Parathyroid adenoma (tissue), 2 donors: ENCODE measurements around the gene RBFOX1.

ENCODE experiments used
- H2AFZ ChIP-seq: fragments of 300-600 bp; sonication (generic); one replicate; pipeline ENCODE4 v1.7.0; 2017; ENCODE audit warnings: antibody characterized with exemption, mild to moderate bottlenecking
- H3K27ac ChIP-seq: fragments of 300-600 bp; sonication (generic); one replicate; pipeline ENCODE4 v1.7.0; 2017
- H3K27me3 ChIP-seq: fragments of 300-600 bp; sonication (generic); one replicate; pipeline ENCODE4 v1.7.0; 2017; ENCODE audit warnings: low read length; ENCODE audit not compliant: control insufficient read depth, insufficient read depth
- H3K36me3 ChIP-seq: fragments of 300-600 bp; sonication (generic); one replicate; pipeline ENCODE4 v1.7.0; 2017; ENCODE audit warnings: low read length; ENCODE audit not compliant: control insufficient read depth, insufficient read depth
- H3K4me1 ChIP-seq: fragments of 300-600 bp; sonication (generic); one replicate; pipeline ENCODE4 v1.7.0; 2017; ENCODE audit warnings: control low read depth
- H3K4me2 ChIP-seq: fragments of 300-600 bp; sonication (generic); one replicate; pipeline ENCODE4 v1.7.0; 2017; ENCODE audit warnings: low read length
- H3K4me3 ChIP-seq: fragments of 300-600 bp; sonication (generic); one replicate; pipeline ENCODE4 v1.7.0; 2017; ENCODE audit warnings: low read depth, low read length
- H3K79me2 ChIP-seq: fragments of 300-600 bp; sonication (generic); one replicate; pipeline ENCODE4 v1.7.0; 2017; ENCODE audit warnings: control low read depth
- H3K9ac ChIP-seq: fragments of 300-600 bp; sonication (generic); one replicate; pipeline ENCODE4 v1.7.0; 2017; ENCODE audit warnings: mild to moderate bottlenecking
- H3K9me3 ChIP-seq: fragments of 300-600 bp; sonication (generic); one replicate; pipeline ENCODE4 v1.7.0; 2017; ENCODE audit warnings: low read length; ENCODE audit not compliant: control insufficient read depth
- TF ChIP-seq, protein P1 (sequence below): fragments of 300-600 bp; sonication (generic); IDR thresholded peaks from one replicate; pipeline ENCODE4 v1.7.0; 2017; ENCODE audit warnings: antibody characterized with exemption, mild to moderate bottlenecking
- donor health status: primary hyperparathyroidism.

The RBFOX1 gene

DNA sequence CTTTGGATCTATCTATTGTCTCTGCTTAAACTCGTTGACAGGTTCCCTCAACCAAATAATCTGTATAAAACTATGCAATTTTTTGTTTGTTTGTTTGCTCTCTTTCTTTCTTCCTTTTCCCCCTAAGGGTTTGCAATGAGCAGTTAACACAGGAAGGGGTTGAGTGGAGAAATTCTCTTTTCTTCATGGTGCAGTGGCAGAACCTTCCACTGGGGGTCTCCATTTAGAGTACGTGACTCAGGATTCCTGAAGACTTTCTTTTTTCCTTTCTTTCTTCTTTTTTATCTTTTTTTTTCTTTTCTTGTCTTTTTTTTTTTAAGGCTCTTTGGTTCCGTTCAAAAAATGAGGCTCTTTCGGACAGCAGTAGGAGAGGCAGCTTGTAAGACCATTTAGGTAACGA lies 19.5 kb upstream of the RBFOX1 start:
- no peak overlapping the region for H3K27ac ChIP-seq

DNA sequence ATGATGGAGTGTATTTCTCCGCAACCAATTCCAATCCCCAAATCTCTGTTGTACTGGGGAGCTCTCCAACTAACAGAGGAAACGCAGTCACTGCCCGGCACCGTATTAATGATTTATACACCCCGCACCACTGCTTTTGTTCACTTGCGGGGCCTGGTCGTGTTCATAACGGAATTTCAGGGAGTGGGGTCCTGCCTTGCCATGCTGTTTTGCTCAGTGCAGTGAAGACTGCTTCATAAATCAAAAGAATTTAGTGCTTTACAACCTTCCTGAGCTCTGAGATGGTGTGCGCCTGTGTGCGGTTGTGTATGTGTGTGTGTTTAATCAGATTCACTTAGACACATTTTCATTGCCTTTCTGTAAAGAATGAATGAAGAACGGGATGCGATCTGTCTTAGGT lies 18.5 kb upstream of the RBFOX1 start:
- H3K9ac ChIP-seq: no peak overlapping the region
- no peak overlapping the region for H3K4me2 ChIP-seq
- no peak overlapping the region for H3K27ac ChIP-seq
- H2AFZ ChIP-seq: no peak overlapping the region
- H3K9me3 ChIP-seq: no peaks in the 10 kb centered on the region
- no peaks in the 10 kb centered on the region for H3K27me3 ChIP-seq
- H3K79me2 ChIP-seq: no peaks in the 10 kb centered on the region
- no peaks in the 10 kb centered on the region for H3K36me3 ChIP-seq
- TF ChIP-seq, protein P1, sequence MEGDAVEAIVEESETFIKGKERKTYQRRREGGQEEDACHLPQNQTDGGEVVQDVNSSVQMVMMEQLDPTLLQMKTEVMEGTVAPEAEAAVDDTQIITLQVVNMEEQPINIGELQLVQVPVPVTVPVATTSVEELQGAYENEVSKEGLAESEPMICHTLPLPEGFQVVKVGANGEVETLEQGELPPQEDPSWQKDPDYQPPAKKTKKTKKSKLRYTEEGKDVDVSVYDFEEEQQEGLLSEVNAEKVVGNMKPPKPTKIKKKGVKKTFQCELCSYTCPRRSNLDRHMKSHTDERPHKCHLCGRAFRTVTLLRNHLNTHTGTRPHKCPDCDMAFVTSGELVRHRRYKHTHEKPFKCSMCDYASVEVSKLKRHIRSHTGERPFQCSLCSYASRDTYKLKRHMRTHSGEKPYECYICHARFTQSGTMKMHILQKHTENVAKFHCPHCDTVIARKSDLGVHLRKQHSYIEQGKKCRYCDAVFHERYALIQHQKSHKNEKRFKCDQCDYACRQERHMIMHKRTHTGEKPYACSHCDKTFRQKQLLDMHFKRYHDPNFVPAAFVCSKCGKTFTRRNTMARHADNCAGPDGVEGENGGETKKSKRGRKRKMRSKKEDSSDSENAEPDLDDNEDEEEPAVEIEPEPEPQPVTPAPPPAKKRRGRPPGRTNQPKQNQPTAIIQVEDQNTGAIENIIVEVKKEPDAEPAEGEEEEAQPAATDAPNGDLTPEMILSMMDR: no peak
- H3K4me3 ChIP-seq: no peak overlapping the region
- H3K4me1 ChIP-seq: no peaks in the 10 kb centered on the region

More for the DNA sequence above, 19.5 kb upstream of the RBFOX1 start:
- no peak overlapping the region for H3K4me2 ChIP-seq
- no peaks in the 10 kb centered on the region for H3K9me3 ChIP-seq
- no peak overlapping the region for H3K9ac ChIP-seq
- no peaks in the 10 kb centered on the region for H3K4me1 ChIP-seq
- TF ChIP-seq, protein P1: no peak
- no peaks in the 10 kb centered on the region for H3K79me2 ChIP-seq
- no peak overlapping the region for H3K4me3 ChIP-seq
- H3K27me3 ChIP-seq: no peaks in the 10 kb centered on the region
- no peak overlapping the region for H2AFZ ChIP-seq
- H3K36me3 ChIP-seq: no peaks in the 10 kb centered on the region

DNA sequence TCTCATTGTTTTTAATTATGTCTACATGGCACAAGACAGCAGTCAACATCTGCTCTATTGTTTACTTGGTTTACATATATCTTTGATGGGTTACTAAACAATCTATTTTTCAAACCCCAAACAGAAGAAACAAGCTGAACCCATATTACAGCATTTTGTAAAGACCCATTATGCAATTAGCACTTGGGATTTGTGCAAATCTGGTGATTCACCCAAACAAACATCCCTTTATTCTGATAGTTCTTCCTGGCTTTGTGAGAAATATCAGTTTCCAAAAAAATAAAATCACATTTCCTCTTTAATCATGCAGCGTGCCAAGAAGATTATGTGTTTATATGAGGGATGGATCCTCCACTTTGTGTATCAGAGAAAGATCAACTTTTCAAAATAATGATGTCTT lies 16.8 kb upstream of the RBFOX1 start:
- Histone ChIP-seq H3K27ac (no peak overlapping the region), H3K36me3 (no peaks in the 10 kb centered on the region), H3K9ac (no peak overlapping the region), H3K4me1 (no peaks in the 10 kb centered on the region), H3K27me3 (no peaks in the 10 kb centered on the region), H3K4me2 (no peak overlapping the region), H3K9me3 (no peaks in the 10 kb centered on the region), H3K79me2 (no peaks in the 10 kb centered on the region), H3K4me3 (no peak overlapping the region), H2AFZ (no peak overlapping the region)
- TF ChIP-seq, protein P1: no peak

DNA sequence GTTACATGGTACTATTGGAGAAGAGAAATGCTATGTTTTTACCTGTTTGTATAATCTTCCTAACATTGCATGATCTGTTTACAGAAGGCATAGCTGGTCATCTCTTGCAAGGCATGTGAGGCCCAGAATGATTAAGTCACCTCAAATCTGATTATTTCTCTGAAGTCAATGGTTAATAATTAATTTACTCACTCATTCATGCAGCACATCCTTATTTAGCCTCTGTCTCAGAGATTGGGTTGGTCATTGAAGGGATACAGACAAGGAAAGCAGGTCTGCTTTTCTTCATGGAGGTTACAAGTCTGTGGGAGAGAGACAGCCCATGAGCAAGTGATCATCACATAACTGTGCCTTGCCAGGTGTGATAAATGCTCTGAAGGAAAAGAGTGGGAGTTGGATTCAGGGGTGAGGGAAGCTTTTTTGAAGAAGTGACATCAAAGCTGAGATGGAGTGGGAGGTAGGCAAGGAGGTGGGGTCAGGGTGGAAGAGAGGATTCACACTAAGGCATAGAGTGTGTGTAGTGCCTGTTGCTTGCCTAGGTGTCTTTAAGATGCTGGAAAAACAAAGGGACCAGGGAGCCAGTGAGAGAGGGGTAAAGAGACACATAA lies 16.3 kb upstream of the RBFOX1 start:
- Histone ChIP-seq H3K4me3 (no peak overlapping the region), H3K4me1 (no peaks in the 10 kb centered on the region), H3K79me2 (no peaks in the 10 kb centered on the region), H3K9ac (no peak overlapping the region), H3K9me3 (no peaks in the 10 kb centered on the region), H3K4me2 (no peak overlapping the region), H2AFZ (no peak overlapping the region), H3K27me3 (no peaks in the 10 kb centered on the region), H3K36me3 (no peaks in the 10 kb centered on the region), H3K27ac (no peak overlapping the region)
- TF ChIP-seq, protein P1: no peak

DNA sequence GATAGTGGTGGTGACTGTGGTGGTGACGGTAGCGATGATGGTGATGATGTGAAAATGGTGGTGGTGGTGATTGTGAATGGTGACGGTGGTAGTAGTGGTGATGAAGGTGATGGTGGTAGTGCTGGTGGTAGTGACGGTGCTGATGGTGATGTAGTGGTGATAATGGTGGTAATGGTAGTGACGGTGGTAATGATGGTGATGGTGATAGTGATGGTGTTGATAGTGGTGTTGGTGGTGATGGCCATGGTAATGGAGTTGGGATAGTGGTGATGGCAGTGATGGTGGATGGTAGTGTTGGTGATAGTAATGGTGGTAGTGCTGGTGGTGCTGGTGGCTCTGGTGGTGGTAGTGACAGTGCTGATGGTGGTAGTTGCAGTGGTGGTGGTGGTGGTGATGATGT lies 14.7 kb upstream of the RBFOX1 start:
- Histone ChIP-seq H3K9me3 (no peaks in the 10 kb centered on the region), H3K4me2 (no peak overlapping the region), H2AFZ (no peak overlapping the region), H3K9ac (no peak overlapping the region), H3K79me2 (no peaks in the 10 kb centered on the region), H3K27me3 (no peaks in the 10 kb centered on the region), H3K36me3 (no peaks in the 10 kb centered on the region), H3K4me3 (no peak overlapping the region), H3K4me1 (no peaks in the 10 kb centered on the region), H3K27ac (no peak overlapping the region)
- TF ChIP-seq, protein P1: no peak
